Thyroid gland (tissue), 4 donors: ENCODE measurements around the gene DCANP1. TPM values are rescaled to one million over a fixed set of nuclear protein-coding genes. Genes with fewer than 3 reads are reported as not detected.
A peak's percentile ranks its signal among the peaks of the same experiment; 100 is the strongest.

Experiments
- DNase-seq, 2 donors: peaks; one replicate each; pipeline ENCODE4 v3.0.0-alpha.2; 2019
- H3K27ac ChIP-seq, 3 donors: fragments of 200-600 bp; sonication (generic); 1 replicate in 2 of 3; 2 replicates in 1 of 3; pipeline ENCODE4 v1.5.1; 2016 to 2019; ENCODE audit warnings: mild to moderate bottlenecking in 1 of 3, moderate library complexity in 1 of 3
- H3K27me3 ChIP-seq: fragments of 200-600 bp; sonication (generic); one replicate; pipeline ENCODE4 v1.5.1; 2019
- H3K36me3 ChIP-seq, 2 donors: fragments of 200-600 bp; sonication (generic); one replicate each; pipeline ENCODE4 v1.5.1; 2016 to 2019
- H3K4me1 ChIP-seq, 2 donors: fragments of 200-600 bp; sonication (generic); one replicate each; pipeline ENCODE4 v1.5.1; 2017 to 2019
- H3K4me3 ChIP-seq, 3 donors: fragments of 200-600 bp; sonication (generic); replicated peaks in 1 of 3; 1 replicate in 2 of 3; 2 replicates in 1 of 3; pipeline ENCODE4 v1.5.1; 2016; ENCODE audit warnings: mild to moderate bottlenecking in 1 of 3
- H3K9me3 ChIP-seq: fragments of 200-600 bp; sonication (generic); one replicate; pipeline ENCODE4 v1.5.1; 2017
- POLR2A ChIP-seq, 2 donors: fragments of 450-650 bp; IDR thresholded peaks; one replicate each; pipeline ENCODE4 v1.6.1; 2017; ENCODE audit warnings: antibody characterized with exemption in 2 of 2, mild to moderate bottlenecking in 2 of 2, moderate library complexity in 1 of 2
- WGBS, 2 donors: methylation state at CpG; one replicate each; pipeline ENCODE4 v1.1.5; 2017; 5-methylcytosine and 5-hydroxymethylcytosine counted together
- intact Hi-C: fragments of 100-400 bp; cut with DNase I; formaldehyde crosslinking; loops from one replicate; pipeline ENCODE4 v1.15.1; 2023
- total RNA-seq, 4 donors: library from RNA; depleted of rRNA; stranded (reverse); fragments of >200 nt; gene quantifications; one replicate each; pipeline ENCODE4 v1.2.3, GENCODE V29; 2016
- TF ChIP-seq, protein P1 (sequence below), 6 experiments: fragments of 200-600 bp in 3 of 6; fragments of 450-650 bp in 3 of 6; sonication (generic) in 3 of 6; IDR thresholded peaks; one replicate each; pipeline ENCODE4 v1.5.1; 2016 to 2019; ENCODE audit warnings: antibody characterized with exemption in 6 of 6, mild to moderate bottlenecking in 2 of 6, inconsistent platforms in 1 of 6, moderate library complexity in 1 of 6

Gene DCANP1
- total RNA-seq, 4 donors from 2014 or later: not detected

DNA sequence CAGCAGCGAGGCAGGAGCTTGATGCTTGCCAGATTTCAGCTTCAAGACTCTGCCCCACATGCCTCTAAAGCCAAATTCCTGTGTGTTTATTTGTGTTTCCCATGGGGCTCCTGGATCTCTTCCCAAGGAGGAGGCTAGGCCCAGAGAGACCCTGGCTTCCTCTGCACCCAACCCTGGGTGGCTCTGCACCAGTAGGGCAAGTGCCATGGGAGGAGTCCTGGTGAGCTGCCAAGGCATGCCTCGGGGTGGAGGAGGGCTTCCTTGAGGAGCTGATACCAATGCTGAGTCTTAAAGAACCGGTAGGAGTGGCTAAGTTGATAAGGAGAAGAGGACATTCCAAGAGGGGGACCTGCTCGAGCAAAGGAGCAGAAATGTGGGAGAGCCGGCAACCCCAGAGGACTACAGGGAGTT is 11.8 kb upstream of the DCANP1 start:
- Histone ChIP-seq H3K27ac (no peak overlapping the region), H3K27me3 (no peaks in the 10 kb centered on the region), H3K4me1 (peaks cover 0 to 6% of the 10 kb centered on the region in 2 donors), H3K4me3 (no peak overlapping the region), H3K36me3 (no peaks in the 10 kb centered on the region), H3K9me3 (no peaks in the 10 kb centered on the region)
- 8 to 14% methylated on average over 5 of the region's 5 CpGs for WGBS, 2 donors
- no peak for TF ChIP-seq POLR2A (IDR thresholded peaks at IDR 0.05)
- TF ChIP-seq, protein P1, sequence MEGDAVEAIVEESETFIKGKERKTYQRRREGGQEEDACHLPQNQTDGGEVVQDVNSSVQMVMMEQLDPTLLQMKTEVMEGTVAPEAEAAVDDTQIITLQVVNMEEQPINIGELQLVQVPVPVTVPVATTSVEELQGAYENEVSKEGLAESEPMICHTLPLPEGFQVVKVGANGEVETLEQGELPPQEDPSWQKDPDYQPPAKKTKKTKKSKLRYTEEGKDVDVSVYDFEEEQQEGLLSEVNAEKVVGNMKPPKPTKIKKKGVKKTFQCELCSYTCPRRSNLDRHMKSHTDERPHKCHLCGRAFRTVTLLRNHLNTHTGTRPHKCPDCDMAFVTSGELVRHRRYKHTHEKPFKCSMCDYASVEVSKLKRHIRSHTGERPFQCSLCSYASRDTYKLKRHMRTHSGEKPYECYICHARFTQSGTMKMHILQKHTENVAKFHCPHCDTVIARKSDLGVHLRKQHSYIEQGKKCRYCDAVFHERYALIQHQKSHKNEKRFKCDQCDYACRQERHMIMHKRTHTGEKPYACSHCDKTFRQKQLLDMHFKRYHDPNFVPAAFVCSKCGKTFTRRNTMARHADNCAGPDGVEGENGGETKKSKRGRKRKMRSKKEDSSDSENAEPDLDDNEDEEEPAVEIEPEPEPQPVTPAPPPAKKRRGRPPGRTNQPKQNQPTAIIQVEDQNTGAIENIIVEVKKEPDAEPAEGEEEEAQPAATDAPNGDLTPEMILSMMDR (IDR thresholded peaks at IDR 0.05): no peak
- intact Hi-C loops: no loop called here
- peak; percentile 54 to 67 for DNase-seq

DNA sequence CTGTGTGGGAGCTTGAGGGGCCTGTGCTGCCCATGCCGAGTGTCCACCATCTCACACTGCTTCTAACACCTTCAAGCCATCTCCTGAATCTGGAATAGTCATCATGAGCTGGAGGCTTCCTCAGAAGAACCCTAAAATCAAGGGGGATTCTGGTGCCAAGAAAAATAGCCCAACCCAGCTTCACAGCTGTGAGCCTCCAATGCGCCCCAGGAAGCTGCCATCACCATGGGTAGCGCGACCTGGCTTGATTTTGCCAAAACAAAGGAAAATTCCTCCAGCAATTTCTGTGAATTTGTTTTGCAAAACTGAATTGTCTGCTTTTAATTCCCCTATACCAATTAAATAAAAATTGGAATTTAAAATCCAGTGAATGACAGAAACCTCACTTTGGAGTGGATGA is 11.2 kb upstream of the DCANP1 start:
- DNase-seq: no peak
- Histone ChIP-seq H3K36me3 (no peaks in the 10 kb centered on the region), H3K4me1 (peaks cover 0 to 6% of the 10 kb centered on the region in 2 donors), H3K9me3 (no peaks in the 10 kb centered on the region), H3K4me3 (no peak overlapping the region), H3K27me3 (no peaks in the 10 kb centered on the region), H3K27ac (no peak overlapping the region)
- WGBS, 2 donors: 96 to 98% methylated on average over 4 of the region's 4 CpGs
- TF ChIP-seq, protein P1 (IDR thresholded peaks at IDR 0.05): no peak
- TF ChIP-seq POLR2A (IDR thresholded peaks at IDR 0.05): no peak
- intact Hi-C loops: no loop called here

DNA sequence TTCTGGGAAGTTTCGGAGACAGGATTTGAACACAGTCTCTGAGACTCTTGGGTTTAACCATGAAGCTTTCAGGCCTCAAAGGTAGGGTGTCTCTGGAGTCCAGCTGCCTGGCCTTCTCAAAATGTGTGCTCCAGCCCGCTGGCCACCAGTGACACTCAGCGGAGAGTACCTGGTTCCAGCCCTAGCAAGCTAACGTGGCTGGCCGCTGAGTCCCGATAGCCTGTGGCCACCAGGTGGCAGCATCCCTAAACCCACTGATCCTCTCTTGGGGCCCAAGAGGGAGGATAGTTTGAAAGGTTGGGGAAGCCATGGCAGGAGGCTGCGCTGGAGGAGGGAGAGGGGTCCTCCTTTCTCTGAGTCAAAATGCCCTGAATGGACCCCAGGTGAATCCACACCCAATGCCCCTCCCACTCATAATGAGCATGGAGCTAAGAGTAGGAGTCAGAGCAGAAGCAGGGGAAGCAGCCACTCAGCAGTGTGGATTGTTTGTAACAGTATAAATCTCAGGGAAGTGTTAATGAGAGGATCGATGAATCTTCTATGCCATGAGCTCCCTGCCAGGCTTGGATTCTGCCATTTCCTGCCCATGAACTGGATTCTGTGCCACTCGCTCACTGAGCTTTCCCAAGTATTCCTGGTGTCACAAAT is 10.4 kb upstream of the DCANP1 start:
- Histone ChIP-seq H3K4me1 (peaks cover 0 to 6% of the 10 kb centered on the region in 2 donors), H3K9me3 (no peaks in the 10 kb centered on the region), H3K27ac (no peak overlapping the region), H3K27me3 (no peaks in the 10 kb centered on the region), H3K4me3 (no peak overlapping the region), H3K36me3 (no peaks in the 10 kb centered on the region)
- WGBS, 2 donors: 41 to 44% methylated on average over 9 of the region's 9 CpGs
- intact Hi-C loops: no loop called here
- DNase-seq: peak; percentile 69 to 74
- TF ChIP-seq, protein P1 (IDR thresholded peaks at IDR 0.05): peak; percentile 34 to 87 (median 53)
- no peak for TF ChIP-seq POLR2A (IDR thresholded peaks at IDR 0.05)

DNA sequence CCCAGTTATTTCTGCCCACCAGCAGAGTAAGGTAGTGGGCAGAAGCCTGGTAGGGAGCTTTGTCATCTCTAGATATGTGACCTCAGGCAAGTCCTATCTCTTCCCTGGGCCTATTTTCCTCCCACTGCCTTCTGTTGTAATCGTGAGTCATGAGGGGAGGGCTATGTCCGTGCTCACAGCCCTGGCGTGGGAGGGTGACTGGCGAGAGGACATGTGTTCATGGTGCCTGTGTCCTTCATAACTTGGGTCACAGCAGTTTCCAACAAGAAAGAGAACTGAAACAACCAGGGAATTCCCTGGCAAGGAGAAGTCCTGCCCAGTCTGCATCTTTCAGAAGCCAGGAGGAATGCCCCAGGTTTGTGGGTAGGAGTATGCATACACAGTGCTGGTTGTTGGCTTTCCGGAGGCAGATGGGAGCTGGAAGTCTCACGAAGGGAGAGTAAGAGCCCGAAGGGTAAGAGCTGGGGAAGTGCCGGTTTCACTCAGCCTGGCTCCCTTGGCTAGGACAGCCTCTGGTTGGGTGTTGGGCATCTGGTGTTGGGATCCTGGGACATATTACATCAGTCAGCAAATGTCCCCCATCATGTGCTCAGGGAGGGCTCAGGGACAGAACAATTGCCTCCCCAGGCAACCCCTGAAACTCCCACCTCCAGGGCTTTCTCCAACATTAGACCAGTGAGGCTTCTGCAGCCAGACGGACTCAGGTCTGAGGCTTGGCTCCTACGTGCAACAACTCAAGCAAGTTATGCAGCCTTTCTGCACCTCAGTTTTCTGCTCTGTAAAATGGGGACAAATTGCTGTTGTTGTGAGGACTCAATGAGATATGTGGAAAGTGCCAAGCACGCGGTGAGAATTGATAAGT is 9.3 kb upstream of the DCANP1 start:
- Histone ChIP-seq H3K36me3 (no peaks in the 10 kb centered on the region), H3K27ac (no peak overlapping the region), H3K9me3 (no peaks in the 10 kb centered on the region), H3K4me3 (no peak overlapping the region), H3K27me3 (no peaks in the 10 kb centered on the region), H3K4me1 (peaks cover 0 to 6% of the 10 kb centered on the region in 2 donors)
- peak in 1 of 2 donors; percentile 15 for DNase-seq
- WGBS, 2 donors: 78 to 87% methylated on average over 12 of the region's 12 CpGs
- intact Hi-C loops: no loop called here
- no peak for TF ChIP-seq POLR2A (IDR thresholded peaks at IDR 0.05)
- TF ChIP-seq, protein P1 (IDR thresholded peaks at IDR 0.05): no peak

DNA sequence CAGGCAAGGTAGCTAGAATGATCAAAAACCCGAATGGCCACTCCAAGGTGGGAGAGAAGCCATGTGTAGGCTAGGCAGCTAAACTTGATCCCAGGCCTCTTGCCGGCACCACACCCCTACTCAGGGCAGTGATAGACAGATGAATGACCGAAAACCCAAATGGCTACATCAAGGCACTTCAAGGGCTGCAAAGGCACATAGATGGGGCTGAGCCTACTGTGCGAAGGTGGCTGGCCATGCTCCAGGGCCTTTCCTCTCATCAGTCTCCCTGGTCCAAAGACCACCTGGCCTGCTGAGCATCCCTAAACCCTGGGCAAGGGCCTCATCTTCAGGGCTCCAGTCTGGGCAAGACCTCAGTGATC is 8.7 kb upstream of the DCANP1 start:
- H3K36me3 ChIP-seq: no peaks in the 10 kb centered on the region
- H3K4me3 ChIP-seq: no peak overlapping the region
- no peak for TF ChIP-seq POLR2A (IDR thresholded peaks at IDR 0.05)
- TF ChIP-seq, protein P1 (IDR thresholded peaks at IDR 0.05): no peak
- no peaks in the 10 kb centered on the region for H3K9me3 ChIP-seq
- intact Hi-C loops: no loop called here
- no peak overlapping the region for H3K27ac ChIP-seq
- DNase-seq: no peak
- WGBS, 2 donors: 90 to 93% methylated on average over 4 of the region's 4 CpGs
- no peaks in the 10 kb centered on the region for H3K27me3 ChIP-seq
- H3K4me1 ChIP-seq: peaks cover 0 to 6% of the 10 kb centered on the region in 2 donors
